Keratinocyte (primary cell): ENCODE results near the gene OCEL1.

Experiments
- EZH2 ChIP-seq: IDR thresholded peaks from one replicate; pipeline ENCODE4 v1.6.1; 2012; ENCODE audit warnings: inconsistent platforms, mild to moderate bottlenecking, low read length, moderate library complexity
- TF ChIP-seq, protein P1 (sequence below), 3 experiments: IDR thresholded peaks in 1 of 3; conservative IDR thresholded peaks in 1 of 3; optimal IDR thresholded peaks in 1 of 3; 2 replicates in 2 of 3; 3 replicates in 1 of 3; pipeline versions ENCODE3 to v1.5.1; 2011; ENCODE audit warnings: low read length in 3 of 3, mild to moderate bottlenecking in 3 of 3, moderate library complexity in 2 of 3, control low read depth in 1 of 3, inconsistent platforms in 1 of 3; ENCODE audit not compliant: insufficient read depth in 2 of 3; ENCODE audit errors: extremely low read depth in 1 of 3

DNA sequence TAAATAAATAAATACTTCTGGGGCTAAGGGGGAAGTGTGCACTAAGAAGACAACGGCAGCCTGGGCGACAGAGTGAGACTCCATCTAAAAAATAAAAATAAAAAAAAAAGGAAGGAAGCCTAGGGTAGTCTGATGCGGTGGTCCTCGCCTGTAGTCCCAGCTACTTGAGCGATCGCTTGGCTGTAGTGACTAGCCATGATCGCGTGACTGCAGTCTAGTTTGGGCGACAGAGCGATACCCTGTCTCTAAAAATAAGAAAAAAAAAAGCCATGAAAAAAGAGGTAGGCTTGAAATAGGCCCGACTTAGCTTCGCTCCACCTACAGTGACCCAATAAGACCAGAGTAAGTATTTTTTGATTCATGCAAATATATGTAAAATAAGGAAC lies 40.6 kb downstream of the OCEL1 start:
- TF ChIP-seq, protein P1, sequence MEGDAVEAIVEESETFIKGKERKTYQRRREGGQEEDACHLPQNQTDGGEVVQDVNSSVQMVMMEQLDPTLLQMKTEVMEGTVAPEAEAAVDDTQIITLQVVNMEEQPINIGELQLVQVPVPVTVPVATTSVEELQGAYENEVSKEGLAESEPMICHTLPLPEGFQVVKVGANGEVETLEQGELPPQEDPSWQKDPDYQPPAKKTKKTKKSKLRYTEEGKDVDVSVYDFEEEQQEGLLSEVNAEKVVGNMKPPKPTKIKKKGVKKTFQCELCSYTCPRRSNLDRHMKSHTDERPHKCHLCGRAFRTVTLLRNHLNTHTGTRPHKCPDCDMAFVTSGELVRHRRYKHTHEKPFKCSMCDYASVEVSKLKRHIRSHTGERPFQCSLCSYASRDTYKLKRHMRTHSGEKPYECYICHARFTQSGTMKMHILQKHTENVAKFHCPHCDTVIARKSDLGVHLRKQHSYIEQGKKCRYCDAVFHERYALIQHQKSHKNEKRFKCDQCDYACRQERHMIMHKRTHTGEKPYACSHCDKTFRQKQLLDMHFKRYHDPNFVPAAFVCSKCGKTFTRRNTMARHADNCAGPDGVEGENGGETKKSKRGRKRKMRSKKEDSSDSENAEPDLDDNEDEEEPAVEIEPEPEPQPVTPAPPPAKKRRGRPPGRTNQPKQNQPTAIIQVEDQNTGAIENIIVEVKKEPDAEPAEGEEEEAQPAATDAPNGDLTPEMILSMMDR (optimal IDR thresholded peaks at IDR 0.05 in 1 of 3, IDR thresholded peaks at IDR 0.05 in 1 of 3, conservative IDR thresholded peaks at IDR 0.05 in 1 of 3; ENCODE audit: extremely low read depth in 1 of 3, insufficient read depth in 2 of 3, low read length in 3 of 3): no peak
- no peak for TF ChIP-seq EZH2
